AG09309 (cell line): ENCODE measurements around the gene LUZP1.

Experiments used
- DNase-seq: peaks from one replicate; pipeline ENCODE4 v3.0.0-alpha.2; 2010; ENCODE audit warnings: low read depth
- H3K4me3 ChIP-seq: 2 replicates; pipeline ENCODE4 v1.5.1; 2011; ENCODE audit warnings: mild to moderate bottlenecking, low read depth, low read length, moderate library complexity; ENCODE audit not compliant: control insufficient read depth
- TF ChIP-seq, protein P1 (sequence below): IDR thresholded peaks from 2 replicates; pipeline ENCODE4 v1.5.1; 2011; ENCODE audit warnings: mild to moderate bottlenecking, low read depth, low read length, inconsistent platforms; ENCODE audit not compliant: insufficient read depth, control insufficient read depth; ENCODE audit errors: missing control alignments

Gene LUZP1

DNA sequence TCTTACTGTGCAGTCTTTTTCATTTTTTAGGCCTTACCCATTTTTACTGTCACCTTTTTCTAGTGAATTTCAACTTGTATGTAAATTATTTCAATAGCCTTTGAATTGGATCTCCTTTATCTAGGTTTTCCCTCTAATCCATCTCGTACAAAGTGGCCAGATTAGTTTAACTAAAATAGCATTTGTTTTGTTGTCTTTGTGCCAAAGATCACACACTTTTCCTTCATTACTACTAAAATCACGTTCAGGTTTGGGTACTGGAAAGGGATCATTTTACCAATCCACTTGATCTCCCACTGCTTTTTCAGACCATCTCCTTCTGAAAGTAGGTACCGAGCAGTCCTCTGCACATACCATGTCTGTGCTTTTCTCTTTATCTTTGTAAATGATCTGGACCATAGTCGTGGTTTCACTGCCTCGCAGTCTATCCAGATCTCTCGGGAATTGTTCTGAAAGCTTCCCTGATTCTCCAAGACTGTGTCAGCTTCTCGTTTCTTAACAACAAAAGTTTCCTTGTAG, 129.3 kb downstream of the LUZP1 start:
- DNase-seq = no peak
- no peak overlapping the region for H3K4me3 ChIP-seq
- TF ChIP-seq, protein P1, sequence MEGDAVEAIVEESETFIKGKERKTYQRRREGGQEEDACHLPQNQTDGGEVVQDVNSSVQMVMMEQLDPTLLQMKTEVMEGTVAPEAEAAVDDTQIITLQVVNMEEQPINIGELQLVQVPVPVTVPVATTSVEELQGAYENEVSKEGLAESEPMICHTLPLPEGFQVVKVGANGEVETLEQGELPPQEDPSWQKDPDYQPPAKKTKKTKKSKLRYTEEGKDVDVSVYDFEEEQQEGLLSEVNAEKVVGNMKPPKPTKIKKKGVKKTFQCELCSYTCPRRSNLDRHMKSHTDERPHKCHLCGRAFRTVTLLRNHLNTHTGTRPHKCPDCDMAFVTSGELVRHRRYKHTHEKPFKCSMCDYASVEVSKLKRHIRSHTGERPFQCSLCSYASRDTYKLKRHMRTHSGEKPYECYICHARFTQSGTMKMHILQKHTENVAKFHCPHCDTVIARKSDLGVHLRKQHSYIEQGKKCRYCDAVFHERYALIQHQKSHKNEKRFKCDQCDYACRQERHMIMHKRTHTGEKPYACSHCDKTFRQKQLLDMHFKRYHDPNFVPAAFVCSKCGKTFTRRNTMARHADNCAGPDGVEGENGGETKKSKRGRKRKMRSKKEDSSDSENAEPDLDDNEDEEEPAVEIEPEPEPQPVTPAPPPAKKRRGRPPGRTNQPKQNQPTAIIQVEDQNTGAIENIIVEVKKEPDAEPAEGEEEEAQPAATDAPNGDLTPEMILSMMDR = no peak

GRCh38 chr1:23037081-23037740, 131.4 kb downstream of the LUZP1 start:
- TF ChIP-seq, protein P1 = no peak
- H3K4me3 ChIP-seq = no peak overlapping the region
- DNase-seq = no peak

- DNase-seq = no peak
- H3K4me3 ChIP-seq = no peak overlapping the region
- TF ChIP-seq, protein P1 = no peak
Measured at GRCh38 chr1:23035823-23036452, 132.7 kb downstream of the LUZP1 start.
